ENCODE results near the gene PANX2. TPM values are rescaled to one million over a fixed set of nuclear protein-coding genes. Genes with fewer than 3 reads are reported as not detected.

Gene PANX2
- total and polyA plus RNA-seq, 2 of the 13 experiments (the other 11 are each of a cell fraction or from before 2014, with no cell fraction given), result 0.15 to 1.1 TPM

DNA sequence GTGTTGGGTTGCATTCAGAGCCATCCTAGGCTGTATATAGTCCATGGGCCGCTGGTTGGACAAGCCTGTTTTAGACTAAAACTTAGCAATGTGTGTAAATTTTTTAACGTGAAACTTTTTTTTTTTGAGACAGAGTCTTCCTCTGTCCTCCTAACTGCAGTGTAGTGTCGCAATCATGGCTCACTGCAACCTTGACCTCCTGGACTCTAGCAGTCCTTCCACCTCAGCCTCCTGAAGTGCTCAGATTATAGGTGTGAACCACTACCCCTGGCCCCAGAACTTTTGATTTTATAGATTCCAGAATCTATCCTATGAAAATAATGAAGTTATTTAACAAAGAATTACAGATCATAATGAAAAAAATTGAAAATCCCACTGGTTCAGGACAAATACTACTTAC lies 29.9 kb upstream of the PANX2 start (continued):
- TF ChIP-seq HOXA3 (CRISPR knock-in tag; IDR thresholded peaks at IDR 0.05), result peak; percentile 53
- TF ChIP-seq, protein P1, sequence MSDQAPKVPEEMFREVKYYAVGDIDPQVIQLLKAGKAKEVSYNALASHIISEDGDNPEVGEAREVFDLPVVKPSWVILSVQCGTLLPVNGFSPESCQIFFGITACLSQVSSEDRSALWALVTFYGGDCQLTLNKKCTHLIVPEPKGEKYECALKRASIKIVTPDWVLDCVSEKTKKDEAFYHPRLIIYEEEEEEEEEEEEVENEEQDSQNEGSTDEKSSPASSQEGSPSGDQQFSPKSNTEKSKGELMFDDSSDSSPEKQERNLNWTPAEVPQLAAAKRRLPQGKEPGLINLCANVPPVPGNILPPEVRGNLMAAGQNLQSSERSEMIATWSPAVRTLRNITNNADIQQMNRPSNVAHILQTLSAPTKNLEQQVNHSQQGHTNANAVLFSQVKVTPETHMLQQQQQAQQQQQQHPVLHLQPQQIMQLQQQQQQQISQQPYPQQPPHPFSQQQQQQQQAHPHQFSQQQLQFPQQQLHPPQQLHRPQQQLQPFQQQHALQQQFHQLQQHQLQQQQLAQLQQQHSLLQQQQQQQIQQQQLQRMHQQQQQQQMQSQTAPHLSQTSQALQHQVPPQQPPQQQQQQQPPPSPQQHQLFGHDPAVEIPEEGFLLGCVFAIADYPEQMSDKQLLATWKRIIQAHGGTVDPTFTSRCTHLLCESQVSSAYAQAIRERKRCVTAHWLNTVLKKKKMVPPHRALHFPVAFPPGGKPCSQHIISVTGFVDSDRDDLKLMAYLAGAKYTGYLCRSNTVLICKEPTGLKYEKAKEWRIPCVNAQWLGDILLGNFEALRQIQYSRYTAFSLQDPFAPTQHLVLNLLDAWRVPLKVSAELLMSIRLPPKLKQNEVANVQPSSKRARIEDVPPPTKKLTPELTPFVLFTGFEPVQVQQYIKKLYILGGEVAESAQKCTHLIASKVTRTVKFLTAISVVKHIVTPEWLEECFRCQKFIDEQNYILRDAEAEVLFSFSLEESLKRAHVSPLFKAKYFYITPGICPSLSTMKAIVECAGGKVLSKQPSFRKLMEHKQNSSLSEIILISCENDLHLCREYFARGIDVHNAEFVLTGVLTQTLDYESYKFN (CRISPR knock-in tag; conservative IDR thresholded peaks at IDR 0.05), result peak; percentile 73
- TF ChIP-seq ARNT (IDR thresholded peaks at IDR 0.05), result no peak
- no peak for TF ChIP-seq ZFP37 (CRISPR knock-in tag; IDR thresholded peaks at IDR 0.05; ENCODE audit: borderline replicate concordance)
- TF ChIP-seq FOSL2 (CRISPR knock-in tag; IDR thresholded peaks at IDR 0.05), result peak; percentile 66
- no peak for TF ChIP-seq MXD4 (CRISPR knock-in tag; IDR thresholded peaks at IDR 0.05)
- peak; percentile 68 for TF ChIP-seq TBX2 (CRISPR knock-in tag; IDR thresholded peaks at IDR 0.05; ENCODE audit: borderline replicate concordance)
- TF ChIP-seq ZNF761 (CRISPR knock-in tag; conservative IDR thresholded peaks at IDR 0.05), result no peak
- no peak for TF ChIP-seq HMGA1 (CRISPR knock-in tag; conservative IDR thresholded peaks at IDR 0.05)
- no peak for TF ChIP-seq KMT2B (CRISPR knock-in tag; IDR thresholded peaks at IDR 0.05)
- TF ChIP-seq SIX1 (CRISPR knock-in tag; IDR thresholded peaks at IDR 0.05; ENCODE audit: borderline replicate concordance), result no peak
- TF ChIP-seq RXRB (CRISPR knock-in tag; IDR thresholded peaks at IDR 0.05; ENCODE audit: borderline replicate concordance), result peak; percentile 46
- TF ChIP-seq, protein P2, sequence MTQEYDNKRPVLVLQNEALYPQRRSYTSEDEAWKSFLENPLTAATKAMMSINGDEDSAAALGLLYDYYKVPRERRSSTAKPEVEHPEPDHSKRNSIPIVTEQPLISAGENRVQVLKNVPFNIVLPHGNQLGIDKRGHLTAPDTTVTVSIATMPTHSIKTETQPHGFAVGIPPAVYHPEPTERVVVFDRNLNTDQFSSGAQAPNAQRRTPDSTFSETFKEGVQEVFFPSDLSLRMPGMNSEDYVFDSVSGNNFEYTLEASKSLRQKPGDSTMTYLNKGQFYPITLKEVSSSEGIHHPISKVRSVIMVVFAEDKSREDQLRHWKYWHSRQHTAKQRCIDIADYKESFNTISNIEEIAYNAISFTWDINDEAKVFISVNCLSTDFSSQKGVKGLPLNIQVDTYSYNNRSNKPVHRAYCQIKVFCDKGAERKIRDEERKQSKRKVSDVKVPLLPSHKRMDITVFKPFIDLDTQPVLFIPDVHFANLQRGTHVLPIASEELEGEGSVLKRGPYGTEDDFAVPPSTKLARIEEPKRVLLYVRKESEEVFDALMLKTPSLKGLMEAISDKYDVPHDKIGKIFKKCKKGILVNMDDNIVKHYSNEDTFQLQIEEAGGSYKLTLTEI (CRISPR knock-in tag; conservative IDR thresholded peaks at IDR 0.05), result no peak
- no peak for TF ChIP-seq RORA (CRISPR knock-in tag; IDR thresholded peaks at IDR 0.05)

Data from HepG2 (cell line).